NCI-H128 (cell line): ENCODE results near the gene CPLX1.

ENCODE experiments used
- DNase-seq: peaks from one replicate; lab custom pipeline; 2025; ENCODE audit not compliant: unreplicated experiment; lab: John Stamatoyannopoulos, UW

The CPLX1 gene

DNA sequence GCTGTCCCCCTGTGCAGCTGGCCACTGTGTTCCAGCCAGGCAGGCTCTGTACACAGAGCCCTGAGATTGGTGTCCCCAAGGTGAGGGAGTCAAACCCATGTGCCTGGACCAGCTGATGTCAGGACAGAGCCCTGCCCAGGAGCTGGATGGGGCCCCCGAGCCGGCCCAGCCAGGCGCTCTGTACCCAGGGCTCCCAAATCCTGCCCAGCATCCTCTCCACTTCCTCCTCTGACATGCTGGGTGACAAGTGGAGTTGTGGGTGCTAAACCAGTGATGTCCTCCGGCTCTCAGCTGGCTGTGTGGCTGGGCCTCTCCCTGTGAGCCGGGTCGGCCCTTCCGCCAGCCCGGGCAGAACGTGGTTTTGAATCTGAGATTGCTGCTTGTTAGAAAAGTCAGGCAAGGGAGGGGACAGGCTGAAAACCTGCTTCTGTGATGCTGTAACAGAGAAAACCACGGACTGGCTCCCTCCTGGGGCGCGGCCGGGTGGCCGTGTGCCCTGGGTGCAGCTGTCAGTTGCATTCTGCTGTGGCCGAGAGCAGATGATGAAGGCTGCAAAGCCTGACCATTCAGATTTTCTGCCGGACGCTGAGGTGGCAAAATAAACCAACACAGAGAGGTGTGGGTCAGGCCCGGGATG, 7.9 kb upstream of the CPLX1 start:
- no peak for DNase-seq

DNA sequence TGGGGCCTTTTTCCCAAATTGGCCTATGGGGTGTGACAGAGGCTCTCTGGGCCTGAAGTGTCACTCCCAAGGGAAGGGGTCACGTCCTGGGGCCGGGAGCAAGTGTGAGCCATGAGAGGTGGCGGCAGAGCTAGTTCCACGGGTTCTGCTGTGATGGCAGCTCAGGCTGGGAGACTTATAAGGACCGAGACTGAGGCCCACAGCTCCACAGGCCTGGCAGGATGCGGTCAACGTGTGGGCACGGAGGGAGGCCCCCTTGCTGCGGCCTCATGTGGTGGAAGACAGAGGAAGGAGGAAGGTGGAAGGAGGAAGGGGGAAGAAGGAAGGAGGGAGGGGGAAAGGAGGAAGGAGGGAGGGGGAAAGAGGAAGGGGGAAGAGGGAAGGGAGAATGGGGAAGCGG, 7.2 kb upstream of the CPLX1 start:
- DNase-seq = no peak

DNA sequence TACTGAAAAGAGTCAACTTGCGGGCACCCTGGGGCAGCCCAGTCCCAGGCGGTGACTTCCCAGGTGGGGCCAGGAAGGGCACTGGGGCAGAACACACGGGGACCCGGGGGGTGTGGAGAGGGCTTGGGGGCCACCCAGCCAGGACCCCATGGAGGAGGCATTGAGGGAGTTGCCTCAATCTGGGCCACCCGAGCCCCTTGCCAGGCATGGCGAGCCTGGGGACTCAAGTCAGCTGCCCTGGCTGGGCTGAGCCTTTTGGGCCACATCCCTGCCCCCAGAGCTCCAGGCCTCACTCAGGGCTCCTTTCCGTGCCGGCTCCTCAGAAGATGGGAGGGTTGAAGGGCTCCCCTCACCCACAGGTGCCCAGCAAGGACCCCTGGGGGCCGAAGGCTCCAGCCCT, 6.6 kb upstream of the CPLX1 start:
- no peak for DNase-seq

GRCh38 chr4:832108-832507, 6.2 kb upstream of the CPLX1 start:
- no peak for DNase-seq

DNA sequence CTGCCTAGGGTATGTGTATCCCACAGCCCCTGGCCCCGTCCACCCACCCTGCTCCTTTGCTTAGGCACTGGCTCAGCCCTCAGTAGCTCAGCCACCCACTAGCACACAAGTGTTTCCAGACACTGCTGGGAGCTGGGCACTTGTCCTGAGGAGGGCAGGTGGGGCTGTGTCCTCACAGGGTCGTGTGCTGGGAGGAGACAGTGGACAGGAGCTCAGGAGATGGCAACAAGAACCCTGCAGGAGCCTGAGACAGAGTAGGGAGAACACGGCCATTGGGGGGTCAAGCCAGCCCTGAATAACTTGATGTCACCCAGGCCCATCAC, 5.5 kb upstream of the CPLX1 start:
- no peak for DNase-seq

DNA sequence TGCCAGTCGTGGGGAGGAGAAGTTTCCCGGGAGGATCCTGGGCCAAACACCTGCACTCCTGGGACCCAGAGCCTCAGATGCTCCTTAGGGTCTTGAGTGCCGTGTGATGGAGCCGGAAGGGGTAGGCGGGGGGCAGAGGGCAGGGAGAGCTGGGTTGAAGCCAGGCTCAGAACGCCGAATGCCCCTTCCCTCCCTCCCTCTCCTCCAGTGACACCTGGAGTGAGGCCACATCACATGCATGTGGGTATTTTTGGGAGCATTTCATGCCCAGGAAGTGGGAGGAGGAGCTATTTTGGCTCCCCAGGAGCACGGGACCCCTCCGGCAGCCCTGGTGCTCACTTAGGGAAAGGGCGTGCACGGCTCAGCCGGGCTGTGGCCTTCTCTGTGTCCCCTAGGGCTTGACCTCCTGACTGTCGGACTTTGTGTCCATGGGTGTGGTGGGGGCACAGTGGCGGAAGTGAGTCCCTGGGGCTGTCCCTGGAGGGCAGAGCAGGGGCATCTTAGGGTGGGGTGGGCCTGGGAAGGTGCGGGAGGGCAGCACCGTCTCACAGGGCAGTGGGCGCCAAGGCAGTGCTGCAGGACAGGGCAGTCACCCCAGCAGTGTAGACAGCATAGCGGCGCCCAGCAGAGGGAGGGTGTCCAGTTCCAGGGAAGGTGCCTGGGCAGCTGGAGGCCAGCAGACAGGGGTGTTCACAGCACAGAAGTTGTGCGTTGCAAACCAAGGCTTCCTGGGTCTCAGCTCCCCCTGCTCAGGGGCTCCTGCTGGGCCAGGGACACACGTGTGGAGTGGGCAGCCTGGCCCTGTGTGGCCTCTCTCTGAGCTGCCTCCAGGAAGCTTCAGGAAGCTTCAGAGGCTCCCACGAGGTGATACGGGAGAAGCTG, 4.9 kb upstream of the CPLX1 start:
- no peak for DNase-seq

DNA sequence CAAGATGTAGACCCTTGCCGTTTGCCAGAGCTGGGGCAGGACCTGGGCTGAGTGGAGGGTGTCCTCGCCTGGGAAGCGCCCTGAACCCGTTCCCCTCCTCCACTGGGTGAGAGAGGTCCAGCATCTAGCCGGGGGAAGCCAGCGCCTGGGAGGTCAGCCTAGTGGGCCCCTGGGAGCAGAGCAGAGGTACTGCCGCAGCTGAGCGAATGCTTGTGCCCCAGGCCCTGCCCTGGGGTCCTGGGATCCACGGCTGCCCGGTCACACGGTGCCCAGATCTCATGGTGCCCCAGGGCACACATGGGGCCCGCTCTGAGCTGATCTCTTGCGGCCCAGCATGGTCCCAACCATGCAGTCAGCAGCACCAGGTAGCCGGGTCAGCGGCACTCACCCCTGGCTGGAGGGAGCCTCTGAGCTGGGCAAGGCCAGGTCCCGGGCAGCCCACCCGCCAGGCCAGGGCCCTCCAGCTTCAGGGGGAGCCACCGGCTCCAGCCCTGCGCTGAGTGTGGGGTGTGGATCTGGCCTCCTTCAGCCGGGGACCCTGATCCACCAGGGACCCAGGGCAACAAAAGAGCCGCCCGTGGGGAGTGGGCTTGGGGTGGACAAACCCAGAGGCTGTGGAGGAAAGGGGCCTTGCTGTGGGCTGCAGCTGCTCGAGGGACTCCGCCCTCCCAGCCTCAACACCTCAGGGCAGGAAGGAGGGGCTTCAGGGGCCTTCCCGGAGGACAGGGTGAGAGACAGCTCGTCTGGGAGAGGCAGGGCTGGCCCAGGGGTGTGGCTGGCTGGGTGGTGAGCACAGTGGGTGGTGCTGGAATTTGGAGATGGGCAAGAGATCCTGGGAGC, 4.1 kb upstream of the CPLX1 start:
- DNase-seq = no peak

DNA sequence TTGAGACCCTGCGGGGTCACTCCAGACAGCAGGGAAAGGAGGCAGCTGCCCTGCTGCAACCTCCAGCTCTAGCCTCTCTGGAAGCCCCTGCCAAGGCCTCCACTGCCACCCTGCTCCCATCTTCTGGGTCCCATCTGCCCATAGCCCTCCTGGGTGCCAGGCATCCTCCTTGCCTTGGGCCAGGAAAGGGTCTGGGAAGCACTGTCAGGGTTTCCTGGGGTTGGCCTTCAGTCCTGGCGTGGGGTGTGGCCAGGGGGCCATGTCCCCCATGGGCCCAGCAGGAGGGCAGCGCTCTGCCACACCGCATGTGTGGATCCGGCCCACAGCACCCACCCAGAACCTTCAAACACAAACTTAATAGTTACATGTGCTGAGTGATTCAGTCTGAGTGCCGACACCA, 3.4 kb upstream of the CPLX1 start:
- no peak for DNase-seq

- no peak for DNase-seq
Observed at GRCh38 chr4:828641-829271, 2.8 kb upstream of the CPLX1 start.

DNA sequence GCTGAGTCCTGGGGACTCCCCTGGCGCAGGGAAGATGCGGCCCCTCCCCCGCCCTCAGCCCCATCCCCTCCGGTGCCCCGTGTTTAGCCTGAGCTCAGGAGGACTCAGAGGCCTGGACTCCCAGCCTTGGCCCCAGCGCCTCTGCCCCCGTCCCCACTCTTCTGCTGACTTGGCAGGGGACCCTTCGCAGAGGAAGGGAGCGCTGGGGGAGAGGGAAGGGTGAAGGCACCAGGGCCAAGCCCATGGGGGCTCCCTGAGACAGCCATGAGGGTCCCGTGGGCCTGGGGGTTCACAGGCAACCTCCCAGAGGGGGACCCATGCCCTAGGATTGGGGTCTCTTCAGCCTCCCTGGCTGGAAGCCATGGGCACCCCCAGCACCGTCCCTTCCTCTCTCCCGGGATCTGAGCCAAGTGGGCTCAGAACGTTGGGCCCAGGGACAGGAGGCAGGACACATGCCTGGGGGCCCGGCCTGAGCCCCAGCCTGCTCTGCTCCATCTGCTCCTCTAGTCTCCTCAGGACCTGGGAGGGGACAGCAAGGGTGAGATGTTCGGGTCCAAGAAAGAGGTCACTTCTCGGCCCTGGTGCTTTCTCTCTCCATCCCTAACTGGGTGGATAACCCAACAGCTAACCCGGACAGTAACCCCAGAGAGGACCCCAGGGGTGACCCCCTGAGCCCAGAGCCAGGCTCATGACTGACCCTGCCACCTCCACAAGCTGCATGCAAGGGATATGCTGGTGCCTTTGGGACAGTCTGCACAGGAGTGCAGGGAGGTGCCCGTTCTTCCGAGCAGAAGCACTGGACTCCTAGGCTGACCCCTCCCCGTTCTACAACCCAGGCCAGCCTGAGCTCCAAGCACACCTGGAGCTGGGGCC, 1.5 kb upstream of the CPLX1 start:
- DNase-seq = no peak

DNA sequence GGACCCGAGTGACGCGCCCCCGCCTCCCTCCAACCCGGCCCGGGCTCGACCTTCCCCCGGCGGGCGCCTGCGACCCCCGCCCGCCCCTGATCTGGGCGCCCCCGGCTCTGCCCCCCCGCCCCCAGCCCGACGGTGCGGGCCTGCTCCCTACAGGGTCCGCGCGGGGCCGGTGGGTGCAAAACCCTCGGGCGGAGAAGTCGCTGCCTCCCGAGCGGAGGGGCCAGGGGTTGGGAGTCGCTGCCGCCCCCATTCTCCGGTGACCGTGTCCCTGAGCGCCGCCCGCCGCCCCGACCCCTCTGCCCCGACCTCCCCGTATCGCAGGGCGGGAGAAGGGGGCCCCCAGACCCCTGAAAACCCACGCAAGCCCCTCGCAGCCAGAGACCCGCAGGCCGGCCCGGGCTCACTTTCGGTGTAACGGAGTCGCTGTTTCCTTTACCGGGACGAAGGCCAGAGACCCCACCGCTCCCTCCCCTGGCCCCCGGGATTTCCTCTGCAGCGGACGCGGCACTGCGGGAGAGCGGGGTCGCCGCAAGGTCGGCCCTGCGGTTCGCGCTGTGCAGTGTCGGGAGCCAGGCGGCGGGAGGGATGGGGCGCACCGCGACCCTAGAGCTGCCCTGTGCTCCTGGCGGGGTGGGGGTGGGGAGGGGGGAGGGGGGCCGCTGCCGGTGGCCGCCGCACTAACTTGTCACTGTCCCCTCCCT, 729 bp upstream of the CPLX1 start:
- DNase-seq = no peak

- no peak for DNase-seq
Observed at GRCh38 chr4:825063-825970, 612 bp downstream of the CPLX1 start.

- DNase-seq = no peak
Observed at GRCh38 chr4:824461-825062, 1.4 kb downstream of the CPLX1 start.

- DNase-seq = no peak
Observed at GRCh38 chr4:823761-824460, 2.0 kb downstream of the CPLX1 start.

DNA sequence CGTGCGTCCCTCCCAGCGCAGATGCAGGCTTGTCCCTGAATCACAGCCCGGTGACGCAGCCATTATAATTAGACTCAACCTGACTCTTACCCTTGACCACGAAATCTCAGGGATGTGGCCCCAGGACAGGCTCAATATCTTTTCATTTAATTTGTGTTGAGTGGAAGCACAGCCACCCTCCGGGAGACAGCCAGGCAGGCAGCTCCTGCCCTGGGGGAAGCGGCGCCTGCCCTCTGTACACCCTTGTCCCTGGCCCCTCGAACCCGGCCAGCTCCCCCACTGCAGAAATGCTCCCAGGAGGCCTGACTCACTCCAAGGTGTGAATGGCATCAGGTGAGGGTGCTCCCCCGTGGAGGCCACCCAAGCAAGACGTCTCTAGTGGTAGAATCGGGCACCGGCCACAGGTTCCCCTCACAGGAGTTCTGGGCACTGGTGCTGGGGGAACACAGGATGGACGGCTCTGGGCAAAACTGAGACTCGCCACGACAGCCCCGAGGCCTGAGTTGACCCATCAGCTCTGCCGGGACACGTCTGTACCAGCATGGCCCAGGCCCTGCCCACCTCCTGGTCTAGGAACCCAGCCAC, 2.7 kb downstream of the CPLX1 start:
- no peak for DNase-seq

- no peak for DNase-seq
Observed at GRCh38 chr4:822361-823175, 3.4 kb downstream of the CPLX1 start.

DNA sequence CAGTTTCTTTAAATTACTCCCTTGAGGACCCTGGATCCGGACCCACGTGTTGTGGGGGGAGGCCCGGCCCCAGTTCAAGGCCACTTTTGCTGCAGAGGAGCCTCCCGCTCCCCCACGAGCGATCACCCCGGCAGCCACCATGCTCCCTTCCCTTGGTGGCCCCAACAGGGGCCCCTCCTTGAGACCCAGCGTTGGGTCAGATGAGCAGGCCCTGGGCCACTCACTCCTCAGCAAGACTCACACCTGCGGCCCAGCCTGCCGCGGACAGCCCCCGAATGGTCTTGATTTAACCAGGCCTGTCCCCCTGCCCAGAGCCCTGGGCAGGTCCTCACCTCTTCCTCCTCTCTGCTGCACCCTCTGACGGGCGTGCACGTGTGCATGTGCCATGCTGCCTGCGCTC, 4.3 kb downstream of the CPLX1 start:
- DNase-seq = no peak
